ENCODE results near the gene HCST.

Gene HCST

GRCh38 chr19:35898499-35898809, 3.9 kb upstream of the HCST start:
- H3K4me3 ChIP-seq (ENCODE audit: low read depth, low read length) = peak overlapping the region; percentile 88
- no peak for TF ChIP-seq CTCF (IDR thresholded peaks at IDR 0.05; ENCODE audit: borderline replicate concordance, insufficient read depth, low read depth, low read length)

- TF ChIP-seq CTCF (IDR thresholded peaks at IDR 0.05; ENCODE audit: borderline replicate concordance, insufficient read depth, low read depth, low read length) = no peak
- peak overlapping the region; percentile 88 for H3K4me3 ChIP-seq (ENCODE audit: low read depth, low read length)
Observed at GRCh38 chr19:35899547-35900214, 2.6 kb upstream of the HCST start.

GRCh38 chr19:35901055-35901644, 1.2 kb upstream of the HCST start:
- no peak for TF ChIP-seq CTCF (IDR thresholded peaks at IDR 0.05; ENCODE audit: borderline replicate concordance, insufficient read depth, low read depth, low read length)
- peak overlapping the region; percentile 88 for H3K4me3 ChIP-seq (ENCODE audit: low read depth, low read length)

GRCh38 chr19:35902870-35903475, 644 bp downstream of the HCST start:
- H3K4me3 ChIP-seq (ENCODE audit: low read depth, low read length) = peak overlapping the region; percentile 53
- no peak for TF ChIP-seq CTCF (IDR thresholded peaks at IDR 0.05; ENCODE audit: borderline replicate concordance, insufficient read depth, low read depth, low read length)

GRCh38 chr19:35903550-35904179, 1.3 kb downstream of the HCST start:
- peak overlapping the region; percentile 53 for H3K4me3 ChIP-seq (ENCODE audit: low read depth, low read length)
- TF ChIP-seq CTCF (IDR thresholded peaks at IDR 0.05; ENCODE audit: borderline replicate concordance, insufficient read depth, low read depth, low read length) = no peak

GRCh38 chr19:35904311-35905068, 2.2 kb downstream of the HCST start:
- no peak overlapping the region for H3K4me3 ChIP-seq (ENCODE audit: low read depth, low read length)
- no peak for TF ChIP-seq CTCF (IDR thresholded peaks at IDR 0.05; ENCODE audit: borderline replicate concordance, insufficient read depth, low read depth, low read length)
